GM18519 (cell line): ENCODE results near the gene ARRDC1.
"Not testable (repeated sequence)": the region's sequence is repeated elsewhere in the genome, so short reads cannot be mapped to it uniquely, and the experiment has no call there.

Experiments
- ATAC-seq: cut with Tn5 transposase; IDR thresholded peaks from one replicate; pipeline ENCODE4 v1.9.1; 2021; ENCODE audit warnings: mild to moderate bottlenecking, moderate library complexity; ENCODE audit not compliant: unreplicated experiment, low FRiP score

Gene ARRDC1

DNA sequence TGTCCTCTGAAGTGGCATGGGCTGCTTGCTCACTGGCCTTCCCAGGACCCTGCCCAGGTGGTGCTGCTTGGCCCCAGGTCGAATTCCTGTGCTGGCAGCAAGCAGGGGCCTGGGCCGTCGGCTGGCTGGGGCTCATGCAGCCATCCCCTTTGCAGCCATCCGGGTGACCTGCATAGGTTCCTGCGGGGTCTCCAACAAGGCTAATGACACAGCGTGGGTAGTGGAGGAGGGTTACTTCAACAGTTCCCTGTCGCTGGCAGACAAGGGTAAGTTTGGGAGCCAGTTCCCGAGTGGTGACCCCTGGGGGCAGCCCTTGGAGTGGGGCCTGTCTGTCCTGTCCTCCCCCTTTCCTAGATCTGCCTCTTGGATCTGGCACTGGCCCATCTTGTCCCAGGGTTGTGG, 7.3 kb downstream of the ARRDC1 start:
- ATAC-seq = no peak

DNA sequence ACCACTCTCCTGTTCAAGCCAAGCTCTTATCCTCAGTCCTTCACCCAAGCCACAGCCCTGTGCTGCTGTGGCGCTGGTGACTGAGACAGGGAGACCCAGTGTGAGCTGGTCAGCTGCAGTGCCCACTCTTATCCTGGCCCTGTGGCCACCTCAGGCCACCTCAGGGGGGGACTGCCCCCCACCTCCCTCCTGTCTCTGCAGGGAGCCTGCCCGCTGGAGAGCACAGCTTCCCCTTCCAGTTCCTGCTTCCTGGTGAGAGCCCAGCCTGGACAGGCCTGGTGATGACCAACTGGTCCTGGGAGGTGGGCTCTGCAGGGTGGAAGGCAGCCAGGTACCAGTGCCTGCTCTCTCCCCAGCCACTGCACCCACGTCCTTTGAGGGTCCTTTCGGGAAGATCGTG, 7.8 kb downstream of the ARRDC1 start:
- ATAC-seq = no peak

DNA sequence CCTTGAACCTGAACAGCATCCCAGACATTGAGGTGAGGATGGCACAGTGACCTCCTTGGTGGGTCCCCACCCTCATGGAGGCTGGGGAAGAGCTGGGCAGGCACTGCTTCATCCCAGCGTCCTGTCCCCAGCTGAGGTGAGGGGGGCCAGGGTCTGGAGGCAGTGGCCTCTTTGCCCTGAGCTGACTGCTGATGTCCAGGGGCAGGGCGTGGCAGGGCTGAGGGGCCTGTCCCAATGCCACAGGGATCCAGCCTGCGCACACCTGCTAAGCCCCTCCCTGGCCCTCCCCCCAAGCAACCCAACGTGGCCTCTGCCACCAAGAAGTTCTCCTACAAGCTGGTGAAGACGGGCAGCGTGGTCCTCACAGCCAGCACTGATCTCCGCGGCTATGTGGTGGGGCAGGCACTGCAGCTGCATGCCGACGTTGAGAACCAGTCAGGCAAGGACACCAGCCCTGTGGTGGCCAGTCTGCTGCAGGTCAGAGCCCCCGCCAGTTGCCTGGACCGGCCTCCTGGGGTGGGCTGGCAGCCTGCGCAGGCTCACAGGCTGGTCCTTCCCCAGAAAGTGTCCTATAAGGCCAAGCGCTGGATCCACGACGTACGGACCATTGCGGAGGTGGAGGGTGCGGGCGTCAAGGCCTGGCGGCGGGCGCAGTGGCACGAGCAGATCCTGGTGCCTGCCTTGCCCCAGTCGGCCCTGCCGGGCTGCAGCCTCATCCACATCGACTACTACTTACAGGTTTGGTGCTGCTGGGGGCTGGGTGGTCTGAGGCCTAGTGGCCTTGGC, 8.4 kb downstream of the ARRDC1 start:
- no peak for ATAC-seq

- ATAC-seq = no peak
Observed at GRCh38 chr9:137614631-137615386, 9.3 kb downstream of the ARRDC1 start.

GRCh38 chr9:137615387-137615871, 9.9 kb downstream of the ARRDC1 start:
- ATAC-seq = no peak

DNA sequence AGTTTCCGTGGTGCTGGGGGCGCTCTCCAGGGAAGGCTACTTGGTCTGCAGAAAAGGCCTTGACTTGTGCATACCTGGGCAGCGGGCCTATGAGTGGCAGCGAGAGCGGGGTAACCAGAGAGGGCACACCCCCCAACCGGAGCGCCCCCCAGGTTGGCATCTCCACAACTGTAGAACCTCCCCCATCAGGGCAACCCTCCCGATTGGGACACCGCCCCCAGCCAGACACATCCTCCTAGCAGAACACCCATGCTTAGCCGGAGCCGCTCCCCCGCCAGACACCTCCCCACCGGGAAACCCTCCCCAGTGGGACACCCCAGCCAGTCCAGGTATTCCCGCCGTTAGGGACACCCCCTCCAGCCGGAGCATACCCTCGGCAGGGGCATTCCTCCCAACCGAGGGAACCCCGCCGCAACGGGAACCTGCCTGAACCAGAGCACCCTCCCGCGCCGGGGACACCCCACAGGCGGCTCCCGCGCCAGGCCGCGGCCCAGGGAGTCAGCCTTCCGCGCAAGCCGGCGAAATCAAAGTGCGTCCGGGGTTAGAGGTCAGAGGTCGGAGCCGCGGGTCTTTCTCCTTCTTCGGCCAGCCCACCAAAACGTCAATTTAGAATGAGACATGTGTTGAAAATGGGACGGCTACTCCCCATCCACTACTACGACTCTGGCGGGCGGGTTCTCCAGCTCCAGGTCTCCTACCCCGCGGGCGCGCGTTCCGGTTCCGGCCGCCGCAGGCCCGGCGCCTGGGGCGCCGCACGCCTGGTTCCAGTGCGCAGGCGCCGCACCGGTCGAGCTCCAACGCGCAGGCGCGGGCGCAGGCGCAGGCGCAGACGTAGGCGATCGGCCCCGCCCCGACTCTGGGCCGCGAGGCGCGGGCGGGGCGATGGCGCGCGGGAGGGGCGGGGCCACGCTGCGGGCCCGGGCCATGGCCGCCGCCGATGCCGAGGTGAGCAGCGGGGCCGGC, 12.9 kb downstream of the ARRDC1 start, which contains the start of gene EHMT1:
Gene EHMT1 (plus strand): TSS at position 901 of the 963 bp plus-strand sequence. CDS start 24 bp downstream, at position 925.
- ATAC-seq = peak; percentile 53

GRCh38 chr9:137619240-137620047, 14.0 kb downstream of the ARRDC1 start:
- peak; percentile 3 for ATAC-seq

- ATAC-seq = no peak
Observed at GRCh38 chr9:137620048-137620405, 14.5 kb downstream of the ARRDC1 start.

DNA sequence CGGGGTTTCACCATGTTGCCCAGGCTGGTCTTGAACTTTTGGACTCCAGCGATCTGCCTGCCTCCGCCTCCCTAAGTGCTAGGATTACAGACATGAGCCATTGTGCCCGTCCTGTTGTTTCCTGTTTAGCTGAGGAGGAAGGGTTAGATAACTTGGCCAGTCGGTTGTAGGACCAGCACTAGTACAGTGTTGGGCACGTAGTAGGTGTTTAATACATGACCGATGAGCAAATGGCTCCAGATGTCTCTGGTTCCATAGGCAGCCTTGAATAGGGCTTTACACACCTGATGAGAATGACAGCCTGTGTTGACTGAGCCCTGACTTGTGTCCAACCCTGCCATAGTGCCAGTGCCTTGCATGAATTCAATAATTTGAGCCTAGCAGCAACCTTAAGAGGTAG, 15.1 kb downstream of the ARRDC1 start:
- no peak for ATAC-seq

DNA sequence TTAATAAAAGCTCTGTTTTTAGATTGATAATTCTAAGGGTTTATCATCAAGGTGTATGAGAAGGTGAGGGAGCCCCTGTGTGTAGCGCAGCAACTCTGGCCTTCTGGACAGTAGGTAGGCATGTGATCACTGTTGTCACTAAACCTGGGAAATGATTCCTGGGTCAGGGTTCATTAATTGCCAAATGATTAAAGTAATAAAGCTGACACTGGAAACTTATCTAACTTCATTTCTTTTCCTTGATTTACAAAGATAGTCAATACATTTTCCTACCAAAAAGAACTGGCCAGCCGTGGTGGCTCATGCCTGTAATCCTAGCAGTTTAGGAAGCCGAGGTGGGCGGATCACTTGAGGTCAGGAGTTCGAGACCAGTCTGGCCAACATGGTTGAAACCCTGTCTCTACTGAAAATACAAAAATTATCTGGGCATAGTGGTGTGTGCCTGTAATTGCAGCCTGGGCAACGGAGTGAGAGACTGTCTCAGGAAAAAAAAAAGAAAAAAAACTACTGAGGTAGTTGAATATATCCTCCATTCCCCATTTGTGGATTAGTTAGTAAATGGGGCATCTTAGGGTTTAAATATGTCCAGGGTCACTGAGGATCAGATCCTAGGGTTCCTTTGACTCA, 15.8 kb downstream of the ARRDC1 start:
- no peak for ATAC-seq

GRCh38 chr9:137622211-137622610, 16.7 kb downstream of the ARRDC1 start:
- ATAC-seq = not testable (repeated sequence)

DNA sequence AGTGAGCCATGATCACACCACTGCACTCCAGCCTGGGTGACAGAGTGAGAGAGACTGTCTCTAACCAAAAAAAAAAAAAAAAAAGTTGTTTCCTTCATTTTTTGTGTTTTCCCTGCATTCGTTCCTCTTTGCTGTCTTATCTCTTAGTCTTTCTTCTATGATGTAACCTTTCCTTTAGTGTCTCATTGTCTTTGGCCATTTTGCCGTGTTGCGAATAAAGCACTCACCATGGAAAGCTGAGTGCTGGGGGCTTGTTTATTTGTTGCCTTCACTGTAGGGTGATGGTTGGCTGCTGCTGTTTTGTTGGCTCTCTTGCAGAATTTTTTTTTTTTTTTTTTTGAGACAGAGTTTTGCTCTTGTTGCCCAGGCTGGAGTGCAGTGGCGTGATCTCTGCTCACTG, 21.0 kb downstream of the ARRDC1 start:
- ATAC-seq = no peak

DNA sequence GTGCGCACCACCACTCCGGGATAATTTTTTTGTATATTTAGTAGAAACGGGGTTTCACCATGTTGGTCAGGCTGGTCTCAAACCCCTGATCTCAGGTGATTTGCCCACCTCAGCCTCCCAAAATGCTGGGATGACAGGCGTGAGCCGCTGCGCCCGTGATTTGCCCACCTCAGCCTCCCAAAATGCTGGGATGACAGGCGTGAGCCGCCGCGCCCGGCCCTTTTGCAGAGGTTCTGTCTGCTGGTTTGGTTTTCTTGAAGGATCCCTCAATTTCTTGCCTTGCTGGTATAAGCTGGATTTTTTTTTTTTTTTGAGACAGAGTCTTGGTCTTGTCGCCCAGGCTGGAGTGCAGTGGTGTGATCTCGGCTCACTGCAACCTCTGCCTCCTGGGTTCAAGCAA, 21.9 kb downstream of the ARRDC1 start:
- not testable (repeated sequence) for ATAC-seq

DNA sequence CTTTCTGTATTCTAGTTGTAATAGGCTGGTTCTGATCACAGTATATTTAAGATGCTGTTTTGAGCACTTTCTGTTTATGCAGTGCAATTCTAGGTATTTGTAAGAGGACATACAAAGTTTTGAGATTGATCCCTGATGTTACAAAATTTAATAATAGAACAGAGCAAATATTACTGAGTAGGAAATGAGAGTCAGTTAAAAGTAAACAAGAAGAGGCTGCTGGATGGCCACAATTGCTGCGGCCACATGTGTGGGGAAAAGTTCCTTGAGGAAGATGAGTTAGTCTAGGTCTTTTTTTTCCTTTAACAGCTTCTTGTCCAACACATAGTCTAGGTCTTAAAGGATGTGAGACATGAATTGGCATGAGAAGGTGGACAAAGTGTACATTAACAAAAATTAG, 24.6 kb downstream of the ARRDC1 start:
- no peak for ATAC-seq

DNA sequence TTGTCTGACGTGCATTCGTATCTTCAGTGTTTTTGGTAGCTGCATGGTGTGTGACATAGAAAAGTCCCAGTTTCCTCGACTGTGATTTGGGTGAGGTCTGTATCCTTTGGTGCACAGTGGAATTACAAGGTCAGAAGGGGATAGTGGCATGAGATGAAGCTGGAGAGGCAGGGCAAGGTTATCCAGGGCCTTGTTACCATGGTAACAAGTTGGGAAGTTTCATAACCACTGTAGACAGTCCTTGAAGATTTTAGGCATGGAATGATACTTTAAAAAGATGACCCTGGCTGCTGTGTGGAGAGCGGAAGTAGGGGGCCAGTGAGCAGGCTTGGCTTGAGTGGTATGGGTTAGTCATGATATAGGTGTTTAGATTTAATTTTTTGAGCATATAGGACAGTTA, 25.2 kb downstream of the ARRDC1 start:
- ATAC-seq = no peak

- ATAC-seq = no peak
Observed at GRCh38 chr9:137631345-137632229, 26.1 kb downstream of the ARRDC1 start.

- ATAC-seq = no peak
Observed at GRCh38 chr9:137632230-137633161, 27.0 kb downstream of the ARRDC1 start.
